Body of pancreas (tissue), 4 donors: ENCODE measurements around the gene ZNF700. TPM values are rescaled to one million over a fixed set of nuclear protein-coding genes. Genes with fewer than 3 reads are reported as not detected.
A peak's percentile ranks its signal among the peaks of the same experiment; 100 is the strongest.
"Not testable (repeated sequence)": the region's sequence is repeated elsewhere in the genome, so short reads cannot be mapped to it uniquely, and the experiment has no call there.

Source experiments
- ATAC-seq: fragments of 150-250 bp; one replicate; pipeline ENCODE4 v1.9.1; 2016
- DNase-seq, 4 donors: peaks; one replicate each; pipeline ENCODE4 v3.0.0-alpha.2; 2019
- H3K27ac ChIP-seq, 4 donors: fragments of 200-600 bp; sonication (generic); 1 replicate in 3 of 4; 2 replicates in 1 of 4; pipeline versions ENCODE4 v1.5.1 to v1.6.1; 2016 to 2019; ENCODE audit warnings: mild to moderate bottlenecking in 1 of 4, mixed read lengths in 1 of 4, moderate library complexity in 1 of 4
- H3K27me3 ChIP-seq, 2 donors: fragments of 200-600 bp; sonication (generic); one replicate each; pipeline ENCODE4 v1.6.0; 2016; ENCODE audit warnings: mild to moderate bottlenecking in 1 of 2
- H3K36me3 ChIP-seq, 2 donors: fragments of 200-600 bp; sonication (generic); replicated peaks in 1 of 2; 2 replicates each; pipeline ENCODE4 v1.5.1; 2016; ENCODE audit warnings: low read depth in 2 of 2; ENCODE audit not compliant: insufficient read depth in 1 of 2
- H3K4me1 ChIP-seq: fragments of 200-600 bp; sonication (generic); one replicate; pipeline ENCODE4 v1.6.0; 2016
- H3K4me3 ChIP-seq, 2 donors: fragments of 200-600 bp; sonication (generic); 1 replicate in 1 of 2; 2 replicates in 1 of 2; pipeline ENCODE4 v1.5.1; 2016 to 2019
- H3K9me3 ChIP-seq, 3 donors: fragments of 200-600 bp; sonication (generic); 1 replicate in 2 of 3; 2 replicates in 1 of 3; pipeline ENCODE4 v1.5.1; 2016
- POLR2A ChIP-seq, 3 donors: fragments of 450-650 bp; IDR thresholded peaks; one replicate each; pipeline ENCODE4 v1.6.1; 2016; ENCODE audit warnings: antibody characterized with exemption in 3 of 3, mild to moderate bottlenecking in 2 of 3
- whole genome bisulfite sequencing, 2 donors: methylation state at CpG; one replicate each; pipeline ENCODE4 v1.1.5; 2017; 5-methylcytosine and 5-hydroxymethylcytosine counted together
- intact Hi-C: fragments of 100-400 bp; cut with DNase I; formaldehyde crosslinking; loops from one replicate; pipeline ENCODE4 v1.15.1; 2023
- total RNA-seq, 2 donors: library from RNA; depleted of rRNA; stranded (reverse); fragments of >200 nt; gene quantifications; one replicate each; pipeline ENCODE4 v1.1.0, GENCODE V29; 2016
- TF ChIP-seq, protein P1 (sequence below), 7 experiments: fragments of 450-650 bp in 4 of 7; fragments of 200-600 bp in 3 of 7; sonication (generic) in 3 of 7; IDR thresholded peaks; one replicate each; pipeline ENCODE4 v1.5.1; 2016 to 2019; ENCODE audit warnings: antibody characterized with exemption in 7 of 7

Gene ZNF700
- total RNA-seq, 2 donors from 2014 or later, result 16.3 to 26.4 TPM

DNA sequence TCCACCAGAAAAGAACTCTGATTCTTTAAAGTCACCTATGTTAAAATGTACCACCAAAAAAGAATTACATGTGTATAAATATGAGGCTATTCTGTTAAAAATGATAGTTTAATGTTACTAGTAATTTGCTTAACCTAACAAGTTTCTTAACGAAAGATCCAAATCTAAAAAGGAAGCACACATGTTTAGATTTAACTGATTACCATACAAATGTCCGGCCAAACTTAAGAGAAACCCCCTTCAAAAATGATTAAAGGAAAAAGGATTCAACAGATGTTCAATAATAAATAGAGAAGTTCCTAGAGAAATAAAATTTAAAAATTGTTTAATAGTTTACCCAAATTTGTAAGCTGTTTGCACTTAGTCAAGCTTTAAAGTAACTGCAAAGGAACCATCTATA lies 42.3 kb upstream of the ZNF700 start:
- ATAC-seq, result no peak
- Histone ChIP-seq H3K9me3 (no peaks in the 10 kb centered on the region), H3K4me3 (no peak overlapping the region), H3K27me3 (no peaks in the 10 kb centered on the region), H3K27ac (no peak overlapping the region), H3K4me1 (peaks cover 6% of the 10 kb centered on the region), H3K36me3 (no peaks in the 10 kb centered on the region)
- no peak for DNase-seq
- WGBS, 2 donors, result 63 to 77% methylated on average over 2 of the region's 2 CpGs
- intact Hi-C loops, result loop anchor here (10.0 kb wide), 2 partner anchors 102 to 252 kb away; no protein-coding TSS in a partner anchor
- TF ChIP-seq, protein P1, sequence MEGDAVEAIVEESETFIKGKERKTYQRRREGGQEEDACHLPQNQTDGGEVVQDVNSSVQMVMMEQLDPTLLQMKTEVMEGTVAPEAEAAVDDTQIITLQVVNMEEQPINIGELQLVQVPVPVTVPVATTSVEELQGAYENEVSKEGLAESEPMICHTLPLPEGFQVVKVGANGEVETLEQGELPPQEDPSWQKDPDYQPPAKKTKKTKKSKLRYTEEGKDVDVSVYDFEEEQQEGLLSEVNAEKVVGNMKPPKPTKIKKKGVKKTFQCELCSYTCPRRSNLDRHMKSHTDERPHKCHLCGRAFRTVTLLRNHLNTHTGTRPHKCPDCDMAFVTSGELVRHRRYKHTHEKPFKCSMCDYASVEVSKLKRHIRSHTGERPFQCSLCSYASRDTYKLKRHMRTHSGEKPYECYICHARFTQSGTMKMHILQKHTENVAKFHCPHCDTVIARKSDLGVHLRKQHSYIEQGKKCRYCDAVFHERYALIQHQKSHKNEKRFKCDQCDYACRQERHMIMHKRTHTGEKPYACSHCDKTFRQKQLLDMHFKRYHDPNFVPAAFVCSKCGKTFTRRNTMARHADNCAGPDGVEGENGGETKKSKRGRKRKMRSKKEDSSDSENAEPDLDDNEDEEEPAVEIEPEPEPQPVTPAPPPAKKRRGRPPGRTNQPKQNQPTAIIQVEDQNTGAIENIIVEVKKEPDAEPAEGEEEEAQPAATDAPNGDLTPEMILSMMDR (IDR thresholded peaks at IDR 0.05), result no peak
- no peak for TF ChIP-seq POLR2A (IDR thresholded peaks at IDR 0.05)

DNA sequence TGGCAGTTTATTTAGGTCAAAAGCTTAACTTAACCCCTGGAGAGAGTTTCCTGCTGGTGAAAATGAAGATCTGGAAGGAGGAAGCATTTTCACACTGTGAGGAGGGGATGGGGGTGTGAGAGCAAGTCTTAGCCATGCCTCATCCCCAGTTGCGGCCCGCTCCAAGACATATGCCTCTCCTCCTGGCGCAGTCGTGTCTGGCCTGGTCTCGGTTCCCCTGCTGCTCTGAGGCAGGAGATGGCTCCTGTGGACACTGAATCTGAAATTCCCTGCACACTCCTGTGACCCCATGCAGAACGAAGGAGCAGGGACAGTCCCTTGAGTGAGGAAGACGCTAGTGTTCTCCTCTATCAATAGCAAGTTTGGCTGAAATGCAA lies 37.7 kb upstream of the ZNF700 start:
- H3K9me3 ChIP-seq, result no peaks in the 10 kb centered on the region
- H3K36me3 ChIP-seq, result no peaks in the 10 kb centered on the region
- no peak for ATAC-seq
- no peaks in the 10 kb centered on the region for H3K27me3 ChIP-seq
- 27 to 55% methylated on average over 6 to 7 of the region's 7 CpGs for WGBS, 2 donors
- H3K4me1 ChIP-seq, result peaks cover 31% of the 10 kb centered on the region
- DNase-seq, result no peak
- peak overlapping the region; percentile 77 to 96 (median 96) for H3K27ac ChIP-seq
- no peak for TF ChIP-seq POLR2A (IDR thresholded peaks at IDR 0.05)
- TF ChIP-seq, protein P1 (IDR thresholded peaks at IDR 0.05), result no peak
- no peak overlapping the region for H3K4me3 ChIP-seq
- intact Hi-C loops, result loop anchor here (10.0 kb wide), 2 partner anchors 98 to 248 kb away; no protein-coding TSS in a partner anchor

DNA sequence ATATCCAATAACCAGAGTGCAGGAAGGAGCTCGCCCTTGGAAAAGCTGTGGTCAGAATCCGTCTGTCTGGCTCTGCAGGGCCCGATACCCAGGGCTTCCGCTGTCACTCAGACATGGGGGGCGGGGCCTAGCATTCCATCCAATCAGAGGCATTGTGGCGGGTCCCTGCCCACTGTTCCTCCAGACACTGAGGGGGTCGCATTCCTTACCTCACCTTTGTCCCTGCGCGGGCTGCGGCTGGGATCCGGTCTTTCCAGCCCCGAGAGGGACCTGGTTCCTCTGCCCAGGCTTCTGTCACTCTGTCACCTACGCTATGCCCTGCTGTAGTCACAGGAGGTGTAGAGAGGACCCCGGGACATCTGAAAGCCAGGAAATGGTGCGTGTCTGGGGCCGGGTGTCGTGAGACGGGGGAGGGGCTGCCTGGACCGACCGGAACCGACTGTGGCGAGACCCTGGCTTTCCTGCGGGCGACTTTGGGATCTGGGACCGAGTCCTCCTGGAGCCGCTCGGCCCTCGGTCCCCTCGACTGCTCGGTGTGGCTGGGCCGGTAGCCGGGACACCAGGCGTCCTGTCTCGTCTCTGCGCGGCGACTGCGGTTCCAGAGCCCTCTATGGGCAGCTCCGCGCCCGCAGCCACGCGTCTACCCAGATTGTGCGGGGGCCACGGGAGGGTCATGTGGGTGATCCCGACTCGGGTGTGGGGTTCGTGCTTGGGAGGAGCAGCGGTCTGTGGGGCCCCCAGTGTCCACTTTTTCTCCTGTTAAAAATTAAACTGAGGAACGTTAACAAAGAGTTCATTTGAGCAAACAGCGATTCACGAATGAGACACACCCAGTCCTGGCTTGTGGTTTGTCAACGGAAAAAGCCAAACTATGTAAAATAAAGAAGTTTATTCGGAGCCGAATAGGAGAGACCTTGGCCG lies 37.0 kb upstream of the ZNF700 start, which contains the start of gene ZNF69:
Gene ZNF69 (plus strand): TSS at position 172 of the 921 bp plus-strand sequence. CDS start 142 bp downstream, at position 314.
- peaks cover 31% of the 10 kb centered on the region for H3K4me1 ChIP-seq
- ATAC-seq (peak; percentile 94), DNase-seq (peak; percentile 90 to 96 (median 94))
- H3K27ac ChIP-seq, result peak within 1 kb of the TSS; percentile 77 to 96 (median 96)
- intact Hi-C loops, result loop anchor here (10.0 kb wide), 2 partner anchors 97 to 247 kb away; no protein-coding TSS in a partner anchor
- no peaks in the 10 kb centered on the region for H3K27me3 ChIP-seq
- no peaks in the 10 kb centered on the region for H3K36me3 ChIP-seq
- TF ChIP-seq, protein P1 (IDR thresholded peaks at IDR 0.05), result peak in 4 of 7 experiments; percentile 13 to 33 (median 32)
- TF ChIP-seq POLR2A (IDR thresholded peaks at IDR 0.05), result peak; percentile 83 to 96 (median 94)
- WGBS, 2 donors, result 0% methylated on average over 14 to 56 of the region's 56 CpGs
- H3K4me3 ChIP-seq, result peak within 1 kb of the TSS; percentile 69 to 77
- H3K9me3 ChIP-seq, result no peaks in the 10 kb centered on the region

DNA sequence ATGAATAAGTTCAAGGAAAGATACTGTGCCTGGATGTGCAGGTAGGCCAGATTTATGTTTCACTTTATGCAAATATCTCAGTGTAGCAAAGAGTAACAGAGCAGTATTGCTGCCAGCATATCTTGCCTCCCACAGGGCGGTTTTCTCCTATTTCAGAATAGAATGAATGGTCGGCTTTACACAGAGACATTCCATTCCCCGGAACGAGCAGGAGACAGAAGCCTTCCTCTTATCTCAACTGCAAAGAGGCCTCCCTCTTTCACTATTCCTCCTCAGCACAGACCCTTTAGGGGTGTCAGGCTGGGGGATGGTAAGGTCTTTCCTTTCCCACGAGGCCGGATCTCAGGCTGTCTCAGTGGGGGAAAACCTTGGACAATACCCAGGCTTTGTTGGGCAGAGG lies 35.0 kb upstream of the ZNF700 start:
- H3K4me3 ChIP-seq, H3K9me3 ChIP-seq, H3K36me3 ChIP-seq, ATAC-seq, H3K27me3 ChIP-seq: not testable (repeated sequence)
- DNase-seq, result peak in 1 of 4 donors; percentile 14
- peak in 2 of 3 donors; percentile 7 to 10 for TF ChIP-seq POLR2A (IDR thresholded peaks at IDR 0.05)
- Histone ChIP-seq H3K27ac (peak overlapping the region; percentile 9 to 96 (median 96)), H3K4me1 (peaks cover 31% of the 10 kb centered on the region)
- WGBS, 2 donors, result 57 to 71% methylated on average over 6 of the region's 6 CpGs
- intact Hi-C loops, result loop anchor here (10.0 kb wide), 2 partner anchors 95 to 245 kb away; no protein-coding TSS in a partner anchor

DNA sequence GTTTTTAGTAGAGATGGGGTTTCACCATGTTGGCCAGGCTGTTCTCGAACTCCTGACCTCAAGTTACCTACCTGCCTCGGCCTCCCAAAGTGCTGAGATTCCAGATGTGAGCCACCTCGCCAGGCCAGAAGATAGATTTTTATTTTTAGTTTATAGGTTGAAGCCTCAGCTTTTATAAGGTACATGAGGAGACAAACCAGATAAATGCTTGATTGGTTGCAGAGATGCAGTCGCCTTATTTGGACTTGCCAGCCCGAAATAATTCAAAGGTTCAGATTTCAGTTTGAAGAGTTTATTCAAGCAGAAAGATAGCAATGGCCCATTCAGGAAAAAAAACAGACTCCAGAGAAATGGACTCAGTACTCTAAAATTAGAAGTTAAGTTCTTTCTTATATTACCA lies 34.3 kb upstream of the ZNF700 start:
- Histone ChIP-seq H3K9me3 (no peaks in the 10 kb centered on the region), H3K27me3 (no peaks in the 10 kb centered on the region), H3K4me3 (no peak overlapping the region), H3K36me3 (no peaks in the 10 kb centered on the region), H3K27ac (peak overlapping the region in 3 of 4 donors; percentile 95 to 96 (median 96)), H3K4me1 (peaks cover 31% of the 10 kb centered on the region)
- DNase-seq, result no peak
- no peak for ATAC-seq
- TF ChIP-seq, protein P1 (IDR thresholded peaks at IDR 0.05), result no peak
- TF ChIP-seq POLR2A (IDR thresholded peaks at IDR 0.05), result no peak
- 87 to 97% methylated on average over 5 of the region's 5 CpGs for WGBS, 2 donors
- intact Hi-C loops, result no loop called here
